Midbrain (tissue), 1 donor: ENCODE data around the gene SFMBT2.
"Not testable (repeated sequence)": the region's sequence is repeated elsewhere in the genome, so short reads cannot be mapped to it uniquely, and the experiment has no call there.

Experiments used
- DNase-seq: peaks from one replicate; lab custom pipeline; 2025; lab: John Stamatoyannopoulos, UW

Gene SFMBT2

GRCh38 chr10:7320072-7320471 is 90.8 kb downstream of the SFMBT2 start:
- DNase-seq = no peak

- no peak for DNase-seq
These were observed 91.2 kb downstream of the SFMBT2 start for GRCh38 chr10:7319632-7320031.

GRCh38 chr10:7318836-7319235 is 92.0 kb downstream of the SFMBT2 start:
- peak; percentile 43 for DNase-seq

GRCh38 chr10:7317786-7318446 is 92.9 kb downstream of the SFMBT2 start:
- DNase-seq = no peak

- DNase-seq = no peak
These were observed 94.0 kb downstream of the SFMBT2 start for GRCh38 chr10:7316839-7317238.

GRCh38 chr10:7315906-7316305 is 94.9 kb downstream of the SFMBT2 start:
- no peak for DNase-seq

- no peak for DNase-seq
These were observed 96.7 kb downstream of the SFMBT2 start for GRCh38 chr10:7314170-7314569.

- no peak for DNase-seq
These were observed 98.4 kb downstream of the SFMBT2 start for GRCh38 chr10:7312488-7312857.

- not testable (repeated sequence) for DNase-seq
These were observed 98.9 kb downstream of the SFMBT2 start for GRCh38 chr10:7311850-7312487.

GRCh38 chr10:7311218-7311849 is 99.5 kb downstream of the SFMBT2 start:
- no peak for DNase-seq

- DNase-seq = no peak
These were observed 100.8 kb downstream of the SFMBT2 start for GRCh38 chr10:7310076-7310475.

- no peak for DNase-seq
These were observed 102.0 kb downstream of the SFMBT2 start for GRCh38 chr10:7308826-7309225.

GRCh38 chr10:7306616-7307015 is 104.2 kb downstream of the SFMBT2 start:
- no peak for DNase-seq

- peak; percentile 6 for DNase-seq
These were observed 104.7 kb downstream of the SFMBT2 start for GRCh38 chr10:7306147-7306546.

- DNase-seq = no peak
These were observed 105.8 kb downstream of the SFMBT2 start for GRCh38 chr10:7305053-7305452.

GRCh38 chr10:7304110-7304509 is 106.7 kb downstream of the SFMBT2 start:
- no peak for DNase-seq

- DNase-seq = no peak
These were observed 107.8 kb downstream of the SFMBT2 start for GRCh38 chr10:7302930-7303557.

GRCh38 chr10:7302392-7302906 is 108.4 kb downstream of the SFMBT2 start:
- DNase-seq = no peak

- DNase-seq = peak; percentile 9
These were observed 109.6 kb downstream of the SFMBT2 start for GRCh38 chr10:7301006-7301778.

- no peak for DNase-seq
These were observed 110.4 kb downstream of the SFMBT2 start for GRCh38 chr10:7300384-7300971.

- not testable (repeated sequence) for DNase-seq
These were observed 111.1 kb downstream of the SFMBT2 start for GRCh38 chr10:7299601-7300325.
